H1 (cell line): ENCODE results near the gene BCL2L12.

Source experiments
- ATF2 ChIP-seq: IDR thresholded peaks from 2 replicates; pipeline ENCODE4 v1.6.1; 2012; ENCODE audit warnings: low read length, inconsistent platforms
- ATF3 ChIP-seq: IDR thresholded peaks from 2 replicates; pipeline ENCODE4 v1.6.1; 2011; ENCODE audit warnings: low read depth, mild to moderate bottlenecking, low read length; ENCODE audit not compliant: insufficient read depth
- CBX8 ChIP-seq: fragments of 300-800, 300-1000 bp; sonication (generic); IDR thresholded peaks from 2 replicates; pipeline ENCODE4 v1.7.1; 2016; ENCODE audit warnings: low read depth, low read length, borderline replicate concordance
- CTCF ChIP-seq, 3 experiments: IDR thresholded peaks; 1 replicate in 2 of 3; 2 replicates in 1 of 3; pipeline versions ENCODE4 v1.5.1 to v1.6.1; 2011; ENCODE audit warnings: low read length in 3 of 3, mild to moderate bottlenecking in 3 of 3, inconsistent platforms in 2 of 3, low read depth in 1 of 3, moderate library complexity in 1 of 3; ENCODE audit not compliant: insufficient read depth in 1 of 3; ENCODE audit errors: control extremely low read depth in 1 of 3
- GABPA ChIP-seq: IDR thresholded peaks from 2 replicates; pipeline ENCODE4 v1.6.1; 2011; ENCODE audit warnings: mild to moderate bottlenecking, low read length, moderate library complexity, borderline replicate concordance; ENCODE audit not compliant: insufficient read depth
- HDAC2 ChIP-seq, 2 experiments: fragments of 300-600 bp in 1 of 2; sonication (generic) in 1 of 2; IDR thresholded peaks; 2 replicates each; pipeline ENCODE4 v1.6.1; 2011 to 2012; ENCODE audit warnings: low read depth in 2 of 2, low read length in 2 of 2, mild to moderate bottlenecking in 2 of 2, moderate library complexity in 2 of 2, borderline replicate concordance in 1 of 2, inconsistent platforms in 1 of 2
- POLR2A ChIP-seq, 2 experiments: IDR thresholded peaks; 1 replicate in 1 of 2; 2 replicates in 1 of 2; pipeline ENCODE4 v1.6.1; 2011; ENCODE audit warnings: low read depth in 2 of 2, low read length in 2 of 2, mild to moderate bottlenecking in 2 of 2; ENCODE audit errors: control extremely low read depth in 1 of 2
- POLR2AphosphoS5 ChIP-seq: IDR thresholded peaks from 2 replicates; pipeline ENCODE4 v1.6.1; 2011; ENCODE audit warnings: low read depth, low read length
- SP2 ChIP-seq: IDR thresholded peaks from 2 replicates; pipeline ENCODE4 v1.6.1; 2012; ENCODE audit warnings: mild to moderate bottlenecking, low read length, inconsistent platforms
- TAF7 ChIP-seq: optimal IDR thresholded peaks from 2 replicates; pipeline ENCODE3; 2011; ENCODE audit warnings: low read depth, mild to moderate bottlenecking, inconsistent platforms, low read length, moderate library complexity, borderline replicate concordance
- YY1 ChIP-seq: IDR thresholded peaks from 2 replicates; pipeline ENCODE4 v1.6.1; 2011; ENCODE audit warnings: low read depth, mild to moderate bottlenecking, low read length

- TF ChIP-seq POLR2AphosphoS5 (no peak), CTCF (IDR thresholded peaks at IDR 0.05; ENCODE audit: control extremely low read depth in 1 of 3, insufficient read depth in 1 of 3, low read depth in 1 of 3, low read length in 3 of 3) (no peak), TAF7 (no peak), YY1 (no peak), ATF3 (no peak), HDAC2 (IDR thresholded peaks at IDR 0.05; ENCODE audit: borderline replicate concordance in 1 of 2, low read depth in 2 of 2, low read length in 2 of 2) (no peak), POLR2A (IDR thresholded peaks at IDR 0.05; ENCODE audit: control extremely low read depth in 1 of 2, low read depth in 2 of 2, low read length in 2 of 2) (no peak), ATF2 (no peak), GABPA (no peak), CBX8 (no peak), SP2 (no peak)
Observed at GRCh38 chr19:49626226-49626625, 39.5 kb upstream of the BCL2L12 start.
